Glomerular visceral epithelial cell (primary cell): Measurements from ENCODE around the gene ARIH2.
"Not testable (repeated sequence)": the region's sequence is repeated elsewhere in the genome, so short reads cannot be mapped to it uniquely, and the experiment has no call there.

Experiments used
- DNase-seq: peaks from one replicate; pipeline ENCODE4 v3.0.0-alpha.2; 2016; ENCODE audit errors: extremely low spot score

The ARIH2 gene

DNA sequence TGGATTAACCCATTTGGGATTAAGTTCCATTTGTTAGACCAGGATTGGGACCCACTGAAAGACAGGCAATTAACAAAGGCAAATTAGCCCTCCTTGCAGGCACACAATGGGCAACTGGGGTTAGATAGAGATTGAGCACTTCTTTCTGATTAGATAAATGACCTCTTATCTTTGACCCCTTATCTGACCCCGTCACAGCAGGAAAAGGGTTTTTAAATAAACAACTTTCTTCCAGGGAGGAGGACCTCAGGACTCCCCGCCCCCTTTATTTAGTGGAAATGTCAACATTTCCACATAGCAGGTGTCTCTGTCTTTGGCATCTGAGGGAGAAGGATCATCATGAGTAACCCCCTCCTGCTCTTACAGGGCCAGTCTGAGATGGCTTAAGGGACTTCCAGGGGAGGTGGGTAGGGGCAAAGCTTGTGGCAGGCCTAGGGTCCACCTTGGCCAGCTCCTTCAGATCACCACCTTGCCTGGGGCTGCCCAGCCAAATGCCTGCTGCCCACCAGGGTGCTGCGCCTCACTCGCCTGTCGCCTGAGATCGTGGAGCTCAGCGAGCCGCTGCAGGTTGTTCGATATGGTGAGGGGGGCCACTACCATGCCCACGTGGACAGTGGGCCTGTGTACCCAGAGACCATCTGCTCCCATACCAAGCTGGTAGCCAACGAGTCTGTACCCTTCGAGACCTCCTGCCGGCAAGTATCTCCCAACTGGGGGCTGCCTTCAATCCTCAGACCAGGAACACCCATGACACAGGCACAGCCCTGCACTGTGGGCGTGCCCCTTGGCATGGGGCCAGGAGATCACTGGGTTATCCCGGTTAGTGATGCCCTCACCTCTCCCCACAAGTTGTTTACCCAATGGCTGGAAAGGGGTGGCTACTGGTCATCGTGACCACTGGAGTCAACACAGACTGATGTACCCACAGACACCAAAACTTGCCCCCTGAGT, 86.0 kb downstream of the ARIH2 start:
- no peak for DNase-seq

DNA sequence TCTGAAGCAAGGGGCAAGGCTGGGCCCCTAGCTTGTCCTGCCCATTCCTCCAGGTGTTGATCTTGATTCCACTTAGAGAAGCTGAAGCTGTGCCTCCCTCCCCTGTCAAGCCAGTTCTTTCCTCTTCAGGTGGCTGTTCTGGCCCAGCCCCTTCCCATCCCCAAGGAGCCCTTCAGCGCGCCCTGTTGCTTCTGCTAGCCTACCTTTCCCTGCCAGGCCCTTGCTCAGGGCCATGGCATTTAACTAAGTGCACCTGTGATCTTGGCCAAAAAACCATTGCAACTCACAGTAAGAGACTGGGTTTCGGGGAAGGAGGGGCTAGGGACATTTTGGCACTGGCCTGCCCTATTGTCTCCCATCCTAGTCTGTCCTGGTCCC, 86.7 kb downstream of the ARIH2 start:
- no peak for DNase-seq

DNA sequence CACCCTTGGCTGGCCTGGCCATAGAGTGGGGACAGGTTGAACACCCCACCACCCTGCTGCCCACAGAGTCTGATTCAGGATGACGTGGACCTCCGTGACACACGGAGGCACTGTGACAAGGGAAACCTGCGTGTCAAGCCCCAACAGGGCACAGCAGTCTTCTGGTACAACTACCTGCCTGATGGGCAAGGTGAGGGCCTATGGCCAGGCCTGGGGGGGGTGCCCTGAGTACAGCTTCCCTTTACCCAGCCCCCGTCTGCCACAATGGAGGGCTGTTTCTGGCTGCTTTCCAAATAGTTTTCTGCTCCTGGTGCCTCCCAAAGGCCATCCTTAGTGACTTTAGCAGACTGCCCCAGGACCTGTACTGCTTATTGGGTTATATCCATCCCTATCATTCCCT, 87.4 kb downstream of the ARIH2 start:
- no peak for DNase-seq

DNA sequence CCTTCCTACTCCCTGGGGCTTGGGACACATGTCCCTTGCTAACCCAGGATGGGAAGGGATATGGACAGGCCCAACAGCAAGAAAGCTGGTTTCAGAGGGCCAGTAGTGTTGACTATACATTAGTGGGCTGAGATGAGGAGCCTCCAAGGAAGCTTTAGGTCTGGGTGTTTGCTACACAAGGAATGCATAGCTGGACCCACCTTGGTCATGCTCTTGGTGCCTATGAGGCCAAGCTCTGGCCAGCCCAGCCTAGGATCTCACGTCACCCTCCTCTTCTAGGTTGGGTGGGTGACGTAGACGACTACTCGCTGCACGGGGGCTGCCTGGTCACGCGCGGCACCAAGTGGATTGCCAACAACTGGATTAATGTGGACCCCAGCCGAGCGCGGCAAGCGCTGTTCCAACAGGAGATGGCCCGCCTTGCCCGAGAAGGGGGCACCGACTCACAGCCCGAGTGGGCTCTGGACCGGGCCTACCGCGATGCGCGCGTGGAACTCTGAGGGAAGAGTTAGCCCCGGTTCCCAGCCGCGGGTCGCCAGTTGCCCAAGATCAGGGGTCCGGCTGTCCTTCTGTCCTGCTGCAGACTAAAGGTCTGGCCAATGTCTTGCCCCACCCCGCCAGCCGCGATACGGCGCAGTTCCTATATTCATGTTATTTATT, 87.9 kb downstream of the ARIH2 start:
- peak; percentile 44 for DNase-seq

DNA sequence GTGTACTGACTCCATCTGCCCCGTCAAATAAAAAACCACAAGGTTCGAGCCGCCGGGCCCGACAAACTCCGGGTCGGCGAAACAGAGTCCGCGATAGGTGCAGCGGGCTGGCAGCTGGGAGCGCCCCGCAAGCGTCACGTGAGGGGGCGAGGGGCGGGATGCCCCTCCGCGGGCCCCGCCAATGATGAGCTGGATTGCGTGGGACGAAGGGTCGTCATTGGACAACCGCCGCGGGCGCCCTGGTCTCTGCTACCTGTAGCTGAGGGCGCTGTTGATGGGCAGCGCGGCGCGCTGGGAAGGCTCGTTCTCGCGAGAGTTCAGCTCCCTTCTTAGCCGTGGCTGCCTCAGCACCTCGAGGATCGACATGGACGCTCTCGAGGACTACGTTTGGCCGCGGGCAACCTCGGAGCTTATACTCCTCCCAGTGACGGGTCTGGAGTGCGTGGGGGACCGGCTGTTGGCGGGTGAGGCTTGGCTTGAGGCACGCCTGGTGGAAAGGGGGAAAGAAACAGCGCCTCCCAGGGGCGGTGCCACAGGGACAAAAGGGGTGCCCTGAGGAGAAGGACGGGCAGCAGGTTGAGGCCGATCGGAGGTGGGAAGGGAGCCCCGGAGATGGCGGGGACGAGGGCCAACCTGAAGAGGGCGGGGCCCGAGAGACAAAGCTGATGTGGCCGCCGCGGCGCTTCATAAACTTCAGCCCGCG, 88.6 kb downstream of the ARIH2 start, which contains the start of gene WDR6:
Gene WDR6 (plus strand): TSS at position 324 of the 703 bp plus-strand sequence. CDS start 41 bp downstream, at position 365.
- peak; percentile 97 for DNase-seq

DNA sequence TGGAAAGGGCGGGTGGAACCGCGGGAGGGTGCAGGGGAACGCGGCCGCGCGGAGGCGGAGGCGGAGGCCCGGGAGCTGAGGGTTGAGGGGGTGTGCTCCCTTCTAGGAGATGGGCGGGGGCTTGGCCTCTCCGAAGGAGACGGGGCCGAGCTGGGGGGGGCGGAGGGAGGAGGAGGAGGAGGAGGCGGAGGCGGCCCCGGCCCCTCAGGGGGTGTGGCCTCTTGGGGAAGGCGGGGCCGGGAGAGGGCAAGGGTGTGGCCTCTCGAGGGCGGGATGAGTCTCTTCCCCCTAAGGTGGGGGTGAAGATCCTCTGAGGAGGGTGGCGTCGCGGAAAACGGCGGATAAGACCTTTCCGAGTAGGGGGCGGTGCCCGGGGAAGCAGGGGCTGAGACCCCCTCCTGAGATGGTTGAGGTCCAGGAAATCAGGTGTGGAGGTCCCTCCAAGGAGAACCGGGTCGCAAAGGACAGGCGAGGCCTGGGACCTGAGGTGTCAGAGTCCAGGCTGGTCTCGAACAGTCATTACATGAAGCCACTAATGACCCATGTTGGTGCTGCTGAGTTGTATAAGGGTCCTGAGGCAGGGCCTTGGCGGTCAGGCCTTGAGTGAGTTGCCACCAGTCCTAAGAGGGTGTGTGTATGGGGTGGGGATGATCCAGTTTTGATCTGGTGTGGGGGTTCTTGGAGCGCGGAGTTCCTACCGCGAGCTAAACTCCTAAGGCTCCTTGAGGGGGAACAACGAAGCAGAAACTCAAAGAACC, 89.3 kb downstream of the ARIH2 start:
- peak; percentile 94 for DNase-seq

DNA sequence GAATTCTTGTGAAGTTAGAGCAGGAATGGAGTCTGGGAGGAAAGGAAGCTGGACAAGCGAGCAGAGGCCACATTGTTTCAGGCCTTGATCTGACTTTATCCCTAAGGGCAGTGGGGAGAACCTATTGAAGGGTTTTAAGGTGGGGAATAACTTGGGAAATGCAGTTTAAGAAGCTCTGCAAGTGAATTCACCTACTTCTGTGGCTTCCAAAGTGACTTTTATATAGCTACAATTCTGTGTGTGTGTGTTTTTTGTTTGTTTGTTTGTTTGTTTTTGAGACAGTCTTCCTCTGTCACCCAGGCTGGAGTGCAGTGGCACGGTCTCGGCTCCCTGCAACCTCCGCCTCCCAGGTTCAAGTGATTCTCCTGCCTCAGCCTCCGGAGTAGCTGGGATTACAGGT, 90.0 kb downstream of the ARIH2 start:
- not testable (repeated sequence) for DNase-seq

DNA sequence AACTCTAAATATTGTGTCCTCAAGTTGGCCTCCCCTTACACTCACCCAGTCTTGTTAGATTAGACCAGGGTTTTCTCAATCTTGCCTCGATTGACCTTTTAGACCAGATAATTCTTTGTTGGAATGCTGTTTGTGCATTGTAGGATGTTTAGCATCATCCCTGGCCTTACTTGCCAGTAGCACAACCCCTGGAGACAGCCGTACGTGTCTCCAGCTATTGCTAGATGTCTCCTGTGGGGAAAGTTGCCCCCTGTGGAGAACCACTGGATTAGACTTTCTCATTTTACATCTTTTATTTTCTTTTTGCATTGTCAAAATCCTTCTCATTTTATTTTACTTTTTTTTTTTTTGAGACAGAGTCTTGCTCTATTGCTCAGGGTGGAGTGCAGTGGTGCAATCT, 90.8 kb downstream of the ARIH2 start:
- no peak for DNase-seq

DNA sequence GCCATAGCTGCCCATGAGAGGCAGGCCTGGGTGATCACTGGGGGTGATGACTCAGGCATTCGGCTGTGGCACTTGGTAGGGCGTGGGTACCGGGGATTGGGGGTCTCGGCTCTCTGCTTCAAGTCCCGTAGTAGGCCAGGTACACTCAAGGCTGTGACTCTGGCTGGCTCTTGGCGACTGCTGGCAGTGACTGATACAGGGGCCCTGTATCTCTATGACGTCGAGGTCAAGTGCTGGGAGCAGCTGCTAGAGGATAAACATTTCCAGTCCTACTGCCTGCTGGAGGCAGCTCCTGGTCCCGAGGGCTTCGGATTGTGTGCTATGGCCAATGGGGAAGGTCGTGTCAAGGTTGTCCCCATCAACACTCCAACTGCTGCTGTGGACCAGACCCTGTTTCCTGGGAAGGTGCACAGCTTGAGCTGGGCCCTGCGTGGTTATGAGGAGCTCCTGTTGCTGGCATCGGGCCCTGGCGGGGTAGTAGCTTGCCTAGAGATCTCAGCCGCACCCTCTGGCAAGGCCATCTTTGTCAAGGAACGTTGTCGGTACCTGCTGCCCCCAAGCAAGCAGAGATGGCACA, 93.9 kb downstream of the ARIH2 start:
- DNase-seq = no peak

DNA sequence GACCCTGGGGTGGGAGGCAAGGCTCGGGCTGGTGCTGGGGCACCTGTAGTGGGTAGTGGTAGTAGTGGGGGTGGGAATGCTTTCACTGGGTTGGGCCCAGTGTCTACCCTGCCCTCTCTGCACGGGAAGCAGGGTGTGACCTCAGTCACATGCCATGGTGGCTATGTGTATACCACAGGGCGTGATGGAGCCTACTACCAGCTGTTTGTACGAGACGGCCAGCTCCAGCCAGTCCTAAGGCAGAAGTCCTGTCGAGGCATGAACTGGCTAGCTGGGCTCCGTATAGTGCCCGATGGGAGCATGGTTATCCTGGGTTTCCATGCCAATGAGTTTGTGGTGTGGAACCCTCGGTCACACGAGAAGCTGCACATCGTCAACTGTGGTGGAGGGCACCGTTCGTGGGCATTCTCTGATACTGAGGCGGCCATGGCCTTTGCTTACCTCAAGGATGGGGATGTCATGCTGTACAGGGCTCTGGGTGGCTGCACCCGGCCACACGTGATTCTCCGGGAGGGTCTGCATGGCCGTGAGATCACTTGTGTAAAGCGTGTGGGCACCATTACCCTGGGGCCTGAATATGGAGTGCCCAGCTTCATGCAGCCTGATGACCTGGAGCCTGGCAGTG, 94.6 kb downstream of the ARIH2 start:
- DNase-seq = no peak

DNA sequence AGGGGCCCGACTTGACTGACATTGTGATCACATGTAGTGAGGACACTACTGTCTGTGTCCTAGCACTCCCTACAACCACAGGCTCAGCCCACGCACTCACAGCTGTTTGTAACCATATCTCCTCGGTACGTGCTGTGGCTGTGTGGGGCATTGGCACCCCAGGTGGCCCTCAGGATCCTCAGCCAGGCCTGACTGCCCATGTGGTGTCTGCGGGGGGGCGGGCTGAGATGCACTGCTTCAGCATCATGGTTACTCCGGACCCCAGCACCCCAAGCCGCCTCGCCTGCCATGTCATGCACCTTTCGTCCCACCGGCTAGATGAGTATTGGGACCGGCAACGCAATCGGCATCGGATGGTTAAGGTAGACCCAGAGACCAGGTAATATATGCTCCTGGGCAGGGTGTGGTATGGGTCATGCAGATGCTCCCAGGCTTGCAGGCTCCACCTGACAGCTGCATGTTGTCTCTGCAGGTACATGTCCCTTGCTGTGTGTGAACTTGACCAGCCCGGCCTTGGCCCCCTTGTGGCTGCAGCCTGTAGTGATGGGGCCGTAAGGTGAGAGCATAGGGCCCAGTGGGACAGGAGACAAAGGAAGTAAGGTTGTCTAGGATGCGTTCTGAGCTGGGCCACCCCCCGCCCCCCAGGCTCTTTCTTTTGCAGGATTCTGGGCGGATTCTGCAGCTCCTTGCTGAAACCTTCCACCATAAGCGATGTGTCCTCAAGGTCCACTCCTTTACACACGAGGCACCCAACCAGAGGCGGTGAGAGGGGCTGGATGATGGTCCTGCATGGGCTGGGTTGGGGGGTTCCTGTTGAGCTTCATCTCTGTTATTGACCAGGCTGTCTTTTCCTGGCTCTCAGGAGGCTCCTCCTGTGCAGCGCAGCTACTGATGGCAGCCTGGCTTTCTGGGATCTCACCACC, 95.4 kb downstream of the ARIH2 start:
- DNase-seq = peak; percentile 61

DNA sequence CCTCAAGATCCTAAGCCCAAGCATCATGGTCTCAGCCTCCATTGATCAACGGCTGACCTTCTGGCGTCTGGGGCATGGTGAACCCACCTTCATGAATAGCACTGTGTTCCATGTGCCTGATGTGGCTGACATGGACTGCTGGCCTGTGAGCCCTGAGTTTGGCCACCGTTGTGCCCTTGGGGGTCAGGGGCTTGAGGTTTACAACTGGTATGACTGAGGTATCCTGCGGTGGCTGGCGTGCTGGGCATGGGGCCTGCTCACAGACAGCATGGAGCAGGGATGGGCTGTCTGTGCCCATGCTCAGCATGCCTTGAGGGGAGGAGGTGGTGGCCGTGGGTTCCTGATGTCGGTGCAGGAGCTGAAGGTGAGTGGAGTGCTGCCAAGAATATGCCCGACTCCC, 96.4 kb downstream of the ARIH2 start:
- no peak for DNase-seq

DNA sequence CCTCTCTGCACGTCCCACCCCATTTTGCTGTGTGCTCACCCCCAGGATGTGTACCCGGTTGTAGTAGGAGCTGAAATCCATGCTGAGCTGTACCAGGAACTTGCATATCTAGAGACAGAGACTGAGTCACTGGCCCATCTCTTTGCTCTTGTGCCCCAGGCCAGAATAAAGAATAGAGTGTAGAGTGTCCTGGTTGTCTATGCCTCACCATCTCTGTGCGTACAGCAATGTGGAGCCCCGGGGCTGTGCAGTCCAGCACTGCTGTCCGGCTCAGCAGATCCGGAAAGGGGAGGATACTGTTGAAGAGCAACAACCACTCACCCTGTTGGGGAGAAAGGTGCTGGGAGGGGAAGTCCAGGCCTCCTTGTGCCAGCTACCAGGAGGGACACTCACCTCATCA, 97.1 kb downstream of the ARIH2 start:
- DNase-seq = no peak

DNA sequence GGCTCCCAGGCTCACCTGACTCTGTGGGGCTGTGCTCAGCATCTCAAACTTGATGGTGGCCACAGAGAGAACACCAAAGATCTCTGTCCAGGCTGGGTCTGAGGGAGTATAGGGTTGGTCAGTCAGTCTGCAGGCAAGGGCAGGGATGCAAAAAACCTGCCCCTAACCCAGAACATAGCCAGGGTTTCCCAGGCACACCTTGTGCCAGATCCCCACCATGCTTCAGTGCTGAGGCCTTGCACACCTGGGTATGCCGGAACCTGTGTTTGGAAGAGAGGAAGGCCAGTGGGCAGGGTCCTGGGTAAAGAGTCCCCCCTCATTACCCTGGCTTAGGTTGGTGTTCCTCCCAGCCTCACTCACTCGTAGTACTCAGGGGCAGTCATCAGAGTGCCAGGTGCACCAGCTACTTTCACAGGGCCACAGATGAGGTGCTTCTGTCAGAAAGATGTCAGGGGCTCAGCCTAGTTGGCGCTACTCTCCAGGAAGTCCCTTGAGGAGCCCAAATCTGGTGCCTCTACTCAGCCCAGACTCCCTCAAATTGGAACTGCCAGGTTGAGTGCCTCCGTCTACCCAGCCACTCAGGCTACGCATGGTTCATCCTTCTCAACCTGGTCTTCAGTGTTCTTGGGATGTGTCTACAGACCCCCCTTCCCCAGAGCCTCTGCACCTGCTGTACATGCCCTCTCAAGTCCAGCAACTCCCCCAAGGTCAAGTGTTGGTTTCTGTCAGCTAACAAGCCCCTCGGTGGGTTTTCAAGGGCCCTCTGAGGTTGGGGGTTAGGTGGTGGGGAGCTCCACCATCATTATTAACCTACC, 98.0 kb downstream of the ARIH2 start:
- DNase-seq = no peak

DNA sequence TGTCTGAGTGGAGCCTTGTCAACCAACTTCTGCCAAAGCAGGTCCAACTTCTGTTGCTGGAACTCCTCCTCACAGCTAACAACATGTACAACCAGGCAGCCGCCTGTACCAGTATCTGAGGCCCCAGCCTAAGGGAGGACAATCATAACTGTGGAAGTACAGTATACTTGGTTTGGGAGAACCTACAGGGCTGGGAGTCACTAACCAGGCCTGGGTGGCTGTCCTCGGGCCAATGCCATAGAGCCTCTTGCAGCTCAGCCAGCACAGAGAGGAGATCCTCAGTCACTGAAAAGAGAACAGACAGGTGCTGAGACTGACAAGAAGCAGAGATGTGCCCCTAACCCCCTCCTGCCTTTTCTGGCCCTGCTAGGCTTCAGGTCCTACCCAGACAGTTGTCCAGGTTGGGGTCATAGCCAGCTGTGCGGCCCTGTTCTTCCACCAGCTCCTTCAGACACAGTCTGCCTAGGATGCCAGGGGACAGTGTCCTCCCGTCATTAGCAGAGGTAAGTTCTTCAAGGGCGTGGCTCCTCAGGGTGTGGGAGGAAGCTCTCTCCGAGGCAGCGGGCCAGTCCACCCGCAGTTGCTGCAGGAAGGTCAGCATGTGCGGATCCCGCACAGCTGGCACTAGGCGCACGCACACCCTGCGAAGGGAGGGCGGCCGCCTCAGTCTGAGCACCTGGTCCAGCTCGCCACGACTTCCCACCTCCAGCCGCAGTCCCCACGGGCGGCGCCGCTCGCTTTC, 98.8 kb downstream of the ARIH2 start:
- DNase-seq = peak; percentile 33

DNA sequence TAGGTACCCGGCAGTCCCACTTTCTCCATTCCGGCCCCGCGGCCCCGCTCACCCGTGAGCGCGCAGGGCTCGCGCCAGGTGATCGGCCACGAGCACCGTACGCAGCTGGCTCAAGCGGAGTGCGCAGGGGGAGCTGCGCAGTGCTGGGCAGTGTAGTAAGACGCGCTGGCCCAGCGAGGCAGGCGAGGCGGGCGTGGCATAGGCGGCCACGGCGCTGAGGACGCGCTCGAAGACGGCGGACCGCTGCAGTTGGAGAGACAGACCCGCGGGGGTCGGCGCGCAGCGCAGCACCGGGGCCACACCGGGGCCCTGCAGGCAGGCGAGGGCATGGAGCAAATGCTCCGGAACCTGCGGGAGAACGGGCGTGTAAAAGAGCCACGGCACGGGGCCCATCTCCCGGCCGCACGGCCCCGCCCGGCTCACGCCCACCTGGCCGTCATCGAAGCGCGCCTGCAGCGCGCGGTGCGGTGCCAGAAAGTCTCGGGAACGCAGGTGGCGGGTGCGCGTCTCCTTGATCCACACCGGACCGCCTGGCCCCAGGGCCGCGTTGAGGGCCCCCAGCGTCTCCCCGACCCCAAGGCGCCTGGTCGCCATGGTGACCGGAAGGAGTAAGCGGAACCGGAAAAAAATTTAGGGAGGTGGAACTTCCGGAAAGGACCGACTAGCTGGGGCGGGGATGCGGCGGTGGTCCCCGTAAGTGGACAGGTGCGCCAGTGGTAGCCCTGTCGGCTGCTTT, 99.5 kb downstream of the ARIH2 start, which contains the start of gene DALRD3:
Gene DALRD3 (minus strand): TSS at position 610 of the 736 bp plus-strand sequence. CDS start 16 bp downstream, at position 594.
- DNase-seq = peak; percentile 66

DNA sequence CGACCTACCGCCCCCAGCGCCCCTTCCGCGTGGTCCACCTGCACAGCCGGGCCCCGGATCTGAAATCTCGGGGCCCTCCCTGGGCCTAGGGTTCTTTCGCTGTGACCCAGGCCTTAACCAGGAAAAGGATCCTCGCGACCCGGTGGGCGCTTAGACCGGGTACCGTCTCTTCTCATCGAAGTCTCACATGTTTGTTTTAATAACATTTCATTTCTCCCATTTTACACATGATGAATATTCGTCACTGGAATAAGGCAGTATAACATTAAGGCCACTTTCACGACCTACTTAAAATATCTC, 100.0 kb downstream of the ARIH2 start:
- DNase-seq = no peak

DNA sequence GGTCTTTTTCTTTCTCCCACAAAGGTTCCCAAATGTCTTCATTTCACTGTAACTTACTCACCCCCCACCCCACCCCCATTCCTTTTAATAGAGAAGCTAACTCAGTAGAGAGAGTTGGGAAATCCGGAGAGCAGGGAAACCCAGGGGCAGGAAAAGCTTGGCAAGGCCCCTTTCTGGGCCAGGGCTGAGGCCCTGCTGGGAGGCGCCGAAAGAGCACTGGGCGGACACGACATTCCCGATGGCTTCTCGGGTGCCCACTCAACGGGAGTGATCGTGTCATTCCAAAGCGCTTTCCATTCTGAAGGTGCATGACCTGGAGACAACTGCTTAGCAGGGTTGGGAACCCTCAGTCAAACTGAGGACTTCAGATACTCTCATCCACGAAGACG, 101.3 kb downstream of the ARIH2 start:
- no peak for DNase-seq
